ENCODE measurements around the gene MC1R. TPM values are rescaled to one million over a fixed set of nuclear protein-coding genes. Genes with fewer than 3 reads are reported as not detected.

MC1R gene
- total and polyA plus RNA-seq, 2 donors (not counting 1 experiment from before 2014, with no cell fraction given): 2.9 to 4.3 TPM

- Histone ChIP-seq H3K4me3 (replicated peaks in 1 of 4; ENCODE audit: control extremely low read depth in 1 of 4, insufficient read depth in 1 of 4, low read depth in 3 of 4, low read length in 4 of 4) (no peak overlapping the region), H3K36me3 (ENCODE audit: control insufficient read depth, insufficient read depth, low read length) (peaks cover 39% of the 10 kb centered on the region), H3K4me2 (ENCODE audit: extremely low read depth, insufficient read depth, low read length) (no peak overlapping the region), H3K4me1 (ENCODE audit: control insufficient read depth, extremely low read depth, insufficient read depth, low read length) (no peaks in the 10 kb centered on the region), H3K27me3 (ENCODE audit: control insufficient read depth, insufficient read depth, low read length) (no peaks in the 10 kb centered on the region), H2AFZ (ENCODE audit: low read length) (no peak overlapping the region), H3K27ac (ENCODE audit: insufficient read depth, low read length) (no peak overlapping the region), H3K9ac (ENCODE audit: insufficient read depth, low read length) (no peak overlapping the region), H3K9me3 (ENCODE audit: control insufficient read depth, insufficient read depth, low read depth, low read length) (no peaks in the 10 kb centered on the region), H4K20me1 (ENCODE audit: control insufficient read depth, extremely low read depth, insufficient read depth, low read length) (no peaks in the 10 kb centered on the region), H3K79me2 (ENCODE audit: control insufficient read depth, insufficient read depth, low read length) (peaks cover 4% of the 10 kb centered on the region)
- no peak for DNase-seq (ENCODE audit: low read depth in 2 of 2)
- no peak for TF ChIP-seq EZH2 (IDR thresholded peaks at IDR 0.05; ENCODE audit: low read length, missing control alignments)
- no peak for TF ChIP-seq CTCF (conservative IDR thresholded peaks at IDR 0.05 in 1 of 2, IDR thresholded peaks at IDR 0.05 in 1 of 2; ENCODE audit: low read depth in 1 of 2, low read length in 2 of 2)
These were observed 17.8 kb downstream of the MC1R start for GRCh38 chr16:89936508-89936907.

- TF ChIP-seq CTCF (conservative IDR thresholded peaks at IDR 0.05 in 1 of 2, IDR thresholded peaks at IDR 0.05 in 1 of 2; ENCODE audit: low read depth in 1 of 2, low read length in 2 of 2) (no peak), EZH2 (IDR thresholded peaks at IDR 0.05; ENCODE audit: low read length, missing control alignments) (no peak)
- H3K4me3 ChIP-seq (replicated peaks in 1 of 4; ENCODE audit: control extremely low read depth in 1 of 4, insufficient read depth in 1 of 4, low read depth in 3 of 4, low read length in 4 of 4): no peak overlapping the region
- no peak overlapping the region for H3K9ac ChIP-seq (ENCODE audit: insufficient read depth, low read length)
- no peak overlapping the region for H3K4me2 ChIP-seq (ENCODE audit: extremely low read depth, insufficient read depth, low read length)
- peaks cover 35% of the 10 kb centered on the region for H3K36me3 ChIP-seq (ENCODE audit: control insufficient read depth, insufficient read depth, low read length)
- no peaks in the 10 kb centered on the region for H3K79me2 ChIP-seq (ENCODE audit: control insufficient read depth, insufficient read depth, low read length)
- H3K27me3 ChIP-seq (ENCODE audit: control insufficient read depth, insufficient read depth, low read length): no peaks in the 10 kb centered on the region
- H4K20me1 ChIP-seq (ENCODE audit: control insufficient read depth, extremely low read depth, insufficient read depth, low read length): no peaks in the 10 kb centered on the region
- no peaks in the 10 kb centered on the region for H3K9me3 ChIP-seq (ENCODE audit: control insufficient read depth, insufficient read depth, low read depth, low read length)
- DNase-seq (ENCODE audit: low read depth in 2 of 2): no peak
- H2AFZ ChIP-seq (ENCODE audit: low read length): no peak overlapping the region
- H3K27ac ChIP-seq (ENCODE audit: insufficient read depth, low read length): no peak overlapping the region
- H3K4me1 ChIP-seq (ENCODE audit: control insufficient read depth, extremely low read depth, insufficient read depth, low read length): no peaks in the 10 kb centered on the region
These were observed 18.3 kb downstream of the MC1R start for GRCh38 chr16:89936981-89937380.

GRCh38 chr16:89938175-89938885, 19.7 kb downstream of the MC1R start:
- no peaks in the 10 kb centered on the region for H3K79me2 ChIP-seq (ENCODE audit: control insufficient read depth, insufficient read depth, low read length)
- no peak for DNase-seq (ENCODE audit: low read depth in 2 of 2)
- H3K4me2 ChIP-seq (ENCODE audit: extremely low read depth, insufficient read depth, low read length): no peak overlapping the region
- H3K27ac ChIP-seq (ENCODE audit: insufficient read depth, low read length): no peak overlapping the region
- no peak overlapping the region for H2AFZ ChIP-seq (ENCODE audit: low read length)
- H4K20me1 ChIP-seq (ENCODE audit: control insufficient read depth, extremely low read depth, insufficient read depth, low read length): no peaks in the 10 kb centered on the region
- H3K36me3 ChIP-seq (ENCODE audit: control insufficient read depth, insufficient read depth, low read length): peaks cover 26% of the 10 kb centered on the region
- no peaks in the 10 kb centered on the region for H3K27me3 ChIP-seq (ENCODE audit: control insufficient read depth, insufficient read depth, low read length)
- H3K9ac ChIP-seq (ENCODE audit: insufficient read depth, low read length): no peak overlapping the region
- no peak for TF ChIP-seq CTCF (conservative IDR thresholded peaks at IDR 0.05 in 1 of 2, IDR thresholded peaks at IDR 0.05 in 1 of 2; ENCODE audit: low read depth in 1 of 2, low read length in 2 of 2)
- TF ChIP-seq EZH2 (IDR thresholded peaks at IDR 0.05; ENCODE audit: low read length, missing control alignments): no peak
- H3K4me1 ChIP-seq (ENCODE audit: control insufficient read depth, extremely low read depth, insufficient read depth, low read length): no peaks in the 10 kb centered on the region
- H3K4me3 ChIP-seq (replicated peaks in 1 of 4; ENCODE audit: control extremely low read depth in 1 of 4, insufficient read depth in 1 of 4, low read depth in 3 of 4, low read length in 4 of 4): no peak overlapping the region
- H3K9me3 ChIP-seq (ENCODE audit: control insufficient read depth, insufficient read depth, low read depth, low read length): no peaks in the 10 kb centered on the region

All from fibroblast of lung (primary cell).